Measurements from ENCODE around the gene GALNT15.

- no peak for TF ChIP-seq CTCF (IDR thresholded peaks at IDR 0.05)
- TF ChIP-seq ZFX (IDR thresholded peaks at IDR 0.05; ENCODE audit: borderline replicate concordance): no peak
Observed at GRCh38 chr3:16272588-16272987, 98.1 kb downstream of the GALNT15 start.

Data from 22Rv1 (cell line).